ENCODE data around the gene GALNT5. TPM values are rescaled to one million over a fixed set of nuclear protein-coding genes. Genes with fewer than 3 reads are reported as not detected.
A peak's percentile ranks its signal among the peaks of the same experiment; 100 is the strongest.
"Not testable (repeated sequence)": the region's sequence is repeated elsewhere in the genome, so short reads cannot be mapped to it uniquely, and the experiment has no call there.

GALNT5 gene
- total and polyA plus RNA-seq, 9 donors = 1.5 to 9.6 (median 4.7) TPM

GRCh38 chr2:157261199-157261782 lies 3.8 kb downstream of the GALNT5 start:
- WGBS (ENCODE audit: insufficient coverage) = 26% methylated on average over 4 of the region's 6 CpGs
- Histone ChIP-seq H3K9me3 (replicated peaks; ENCODE audit: control insufficient read depth, low read depth, low read length) (no peaks in the 10 kb centered on the region), H3K27me3 (ENCODE audit: control insufficient read depth, insufficient read depth, low read length) (no peaks in the 10 kb centered on the region), H3K36me3 (ENCODE audit: control insufficient read depth, insufficient read depth, low read length) (no peaks in the 10 kb centered on the region), H3K4me3 (ENCODE audit: low read length) (no peak overlapping the region), H3K4me1 (ENCODE audit: control insufficient read depth, insufficient read depth, low read length) (peaks cover 10% of the 10 kb centered on the region), H3K27ac (ENCODE audit: low read length) (peak overlapping the region; percentile 15)
- DNase-seq = peak; percentile 81

- peaks cover 9% of the 10 kb centered on the region for H3K4me1 ChIP-seq (ENCODE audit: control insufficient read depth, insufficient read depth, low read length)
- no peaks in the 10 kb centered on the region for H3K36me3 ChIP-seq (ENCODE audit: control insufficient read depth, insufficient read depth, low read length)
- no peak overlapping the region for H3K27ac ChIP-seq (ENCODE audit: low read length)
- H3K9me3 ChIP-seq (replicated peaks; ENCODE audit: control insufficient read depth, low read depth, low read length) = no peaks in the 10 kb centered on the region
- no peaks in the 10 kb centered on the region for H3K27me3 ChIP-seq (ENCODE audit: control insufficient read depth, insufficient read depth, low read length)
- no peak overlapping the region for H3K4me3 ChIP-seq (ENCODE audit: low read length)
- WGBS (ENCODE audit: insufficient coverage) = no CpG with 5 or more reads among the region's 3 CpGs
- DNase-seq = no peak
Measured at GRCh38 chr2:157262248-157262647, 4.7 kb downstream of the GALNT5 start.

GRCh38 chr2:157264099-157264498 lies 6.6 kb downstream of the GALNT5 start:
- DNase-seq = peak; percentile 89
- WGBS (ENCODE audit: insufficient coverage) = 17% methylated on average over 1 of the region's 3 CpGs
- no peaks in the 10 kb centered on the region for H3K36me3 ChIP-seq (ENCODE audit: control insufficient read depth, insufficient read depth, low read length)

GRCh38 chr2:157265825-157266224 lies 8.3 kb downstream of the GALNT5 start:
- Histone ChIP-seq H3K4me1 (ENCODE audit: control insufficient read depth, insufficient read depth, low read length) (peaks cover 5% of the 10 kb centered on the region), H3K27ac (ENCODE audit: low read length) (no peak overlapping the region), H3K9me3 (replicated peaks; ENCODE audit: control insufficient read depth, low read depth, low read length) (no peaks in the 10 kb centered on the region), H3K27me3 (ENCODE audit: control insufficient read depth, insufficient read depth, low read length) (no peaks in the 10 kb centered on the region), H3K4me3 (ENCODE audit: low read length) (no peak overlapping the region), H3K36me3 (ENCODE audit: control insufficient read depth, insufficient read depth, low read length) (no peaks in the 10 kb centered on the region)
- WGBS (ENCODE audit: insufficient coverage) = no CpG with 5 or more reads among the region's 4 CpGs
- DNase-seq = no peak

More at GRCh38 chr2:157264099-157264498, 6.6 kb downstream of the GALNT5 start:
- no peak overlapping the region for H3K4me3 ChIP-seq (ENCODE audit: low read length)
- H3K27me3 ChIP-seq (ENCODE audit: control insufficient read depth, insufficient read depth, low read length) = no peaks in the 10 kb centered on the region
- peak overlapping the region; percentile 44 for H3K27ac ChIP-seq (ENCODE audit: low read length)
- H3K4me1 ChIP-seq (ENCODE audit: control insufficient read depth, insufficient read depth, low read length) = peaks cover 5% of the 10 kb centered on the region
- H3K9me3 ChIP-seq (replicated peaks; ENCODE audit: control insufficient read depth, low read depth, low read length) = no peaks in the 10 kb centered on the region

DNA sequence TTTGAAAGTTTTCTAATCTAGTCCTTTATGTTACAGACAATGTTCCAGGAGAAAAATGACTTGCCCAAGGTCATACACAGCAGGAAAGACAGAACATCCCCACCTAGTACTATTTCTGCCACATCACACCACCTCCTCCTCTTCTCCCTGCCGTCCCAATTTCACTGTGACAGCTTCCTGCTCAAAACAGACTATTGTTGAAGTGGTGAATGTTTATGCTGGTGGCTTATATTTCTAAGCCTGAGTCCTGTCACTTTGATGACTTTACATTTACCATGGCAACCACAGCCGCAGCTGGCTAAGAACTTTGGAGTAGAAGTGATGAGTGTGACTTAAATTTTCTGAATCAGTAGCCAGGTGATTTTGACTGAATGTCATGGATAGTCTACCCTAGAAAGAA lies 10.0 kb downstream of the GALNT5 start:
- no peak for DNase-seq
- Histone ChIP-seq H3K4me1 (ENCODE audit: control insufficient read depth, insufficient read depth, low read length) (no peaks in the 10 kb centered on the region), H3K27ac (ENCODE audit: low read length) (no peak overlapping the region), H3K9me3 (replicated peaks; ENCODE audit: control insufficient read depth, low read depth, low read length) (no peaks in the 10 kb centered on the region), H3K4me3 (ENCODE audit: low read length) (no peak overlapping the region), H3K27me3 (ENCODE audit: control insufficient read depth, insufficient read depth, low read length) (no peaks in the 10 kb centered on the region), H3K36me3 (ENCODE audit: control insufficient read depth, insufficient read depth, low read length) (no peaks in the 10 kb centered on the region)
- no CpG with 5 or more reads among the region's 2 CpGs for WGBS (ENCODE audit: insufficient coverage)

- Histone ChIP-seq H3K4me3 (ENCODE audit: low read length) (no peak overlapping the region), H3K36me3 (ENCODE audit: control insufficient read depth, insufficient read depth, low read length) (no peaks in the 10 kb centered on the region), H3K4me1 (ENCODE audit: control insufficient read depth, insufficient read depth, low read length) (no peaks in the 10 kb centered on the region), H3K27me3 (ENCODE audit: control insufficient read depth, insufficient read depth, low read length) (no peaks in the 10 kb centered on the region), H3K9me3 (replicated peaks; ENCODE audit: control insufficient read depth, low read depth, low read length) (no peaks in the 10 kb centered on the region), H3K27ac (ENCODE audit: low read length) (no peak overlapping the region)
- DNase-seq = no peak
- no CpG with 5 or more reads among the region's 2 CpGs for WGBS (ENCODE audit: insufficient coverage)
Measured at GRCh38 chr2:157269060-157269459, 11.6 kb downstream of the GALNT5 start.

GRCh38 chr2:157269922-157270321 lies 12.4 kb downstream of the GALNT5 start:
- H3K9me3 ChIP-seq (replicated peaks; ENCODE audit: control insufficient read depth, low read depth, low read length) = no peaks in the 10 kb centered on the region
- H3K27me3 ChIP-seq (ENCODE audit: control insufficient read depth, insufficient read depth, low read length) = no peaks in the 10 kb centered on the region
- no peaks in the 10 kb centered on the region for H3K36me3 ChIP-seq (ENCODE audit: control insufficient read depth, insufficient read depth, low read length)
- H3K27ac ChIP-seq (ENCODE audit: low read length) = no peak overlapping the region
- no peak for DNase-seq
- WGBS (ENCODE audit: insufficient coverage) = 36% methylated on average over 1 of the region's 2 CpGs
- no peaks in the 10 kb centered on the region for H3K4me1 ChIP-seq (ENCODE audit: control insufficient read depth, insufficient read depth, low read length)
- no peak overlapping the region for H3K4me3 ChIP-seq (ENCODE audit: low read length)

DNA sequence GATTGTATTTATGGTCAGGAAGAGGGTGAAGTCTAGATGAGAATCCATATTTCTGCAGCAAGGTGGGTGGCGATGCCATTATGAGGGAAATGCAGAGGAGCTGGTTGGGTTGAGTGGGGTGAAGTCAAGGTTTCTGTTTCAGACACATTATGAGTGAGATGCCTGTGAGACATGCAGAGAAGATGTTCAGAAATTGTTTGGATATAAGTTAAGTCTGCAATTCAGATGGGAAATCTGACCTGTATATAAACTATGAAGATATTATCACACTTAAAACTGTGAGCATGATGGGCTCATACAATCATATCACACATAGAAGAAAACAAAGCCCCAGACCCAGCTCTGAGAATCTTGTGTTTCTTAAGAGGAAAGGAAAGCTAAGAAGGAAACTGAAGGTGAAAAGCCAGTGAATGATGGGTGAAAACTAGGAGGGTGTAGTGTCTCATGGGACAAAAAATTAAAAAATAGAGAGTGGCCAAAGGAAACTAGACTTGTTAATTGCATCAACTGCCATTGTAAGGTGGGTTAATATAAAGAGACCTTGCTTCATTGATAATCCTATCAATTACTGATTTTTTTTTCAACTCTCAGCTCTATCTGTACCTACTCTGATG lies 14.2 kb downstream of the GALNT5 start:
- H3K27me3 ChIP-seq (ENCODE audit: control insufficient read depth, insufficient read depth, low read length) = no peaks in the 10 kb centered on the region
- DNase-seq = no peak
- H3K4me3 ChIP-seq (ENCODE audit: low read length) = no peak overlapping the region
- no peaks in the 10 kb centered on the region for H3K4me1 ChIP-seq (ENCODE audit: control insufficient read depth, insufficient read depth, low read length)
- no peaks in the 10 kb centered on the region for H3K9me3 ChIP-seq (replicated peaks; ENCODE audit: control insufficient read depth, low read depth, low read length)
- H3K36me3 ChIP-seq (ENCODE audit: control insufficient read depth, insufficient read depth, low read length) = no peaks in the 10 kb centered on the region
- 100% methylated on average over 1 of the region's 1 CpG for WGBS (ENCODE audit: insufficient coverage)
- no peak overlapping the region for H3K27ac ChIP-seq (ENCODE audit: low read length)

- not testable (repeated sequence) for H3K9me3 ChIP-seq (replicated peaks; ENCODE audit: control insufficient read depth, low read depth, low read length); H3K4me1 ChIP-seq (ENCODE audit: control insufficient read depth, insufficient read depth, low read length); H3K27ac ChIP-seq (ENCODE audit: low read length); DNase-seq; H3K27me3 ChIP-seq (ENCODE audit: control insufficient read depth, insufficient read depth, low read length); H3K36me3 ChIP-seq (ENCODE audit: control insufficient read depth, insufficient read depth, low read length); H3K4me3 ChIP-seq (ENCODE audit: low read length)
- 90% methylated on average over 7 of the region's 7 CpGs for WGBS (ENCODE audit: insufficient coverage)
Measured at GRCh38 chr2:157279311-157279710, 21.8 kb downstream of the GALNT5 start.

- WGBS (ENCODE audit: insufficient coverage) = 92% methylated on average over 4 of the region's 6 CpGs
- Histone ChIP-seq H3K27me3 (ENCODE audit: control insufficient read depth, insufficient read depth, low read length) (no peaks in the 10 kb centered on the region), H3K36me3 (ENCODE audit: control insufficient read depth, insufficient read depth, low read length) (no peaks in the 10 kb centered on the region), H3K4me1 (ENCODE audit: control insufficient read depth, insufficient read depth, low read length) (no peaks in the 10 kb centered on the region), H3K4me3 (ENCODE audit: low read length) (no peak overlapping the region), H3K27ac (ENCODE audit: low read length) (no peak overlapping the region), H3K9me3 (replicated peaks; ENCODE audit: control insufficient read depth, low read depth, low read length) (no peaks in the 10 kb centered on the region)
- no peak for DNase-seq
Measured at GRCh38 chr2:157281316-157281715, 23.8 kb downstream of the GALNT5 start.
